Measurements from ENCODE around the gene LRRC8C. TPM values are rescaled to one million over a fixed set of nuclear protein-coding genes. Genes with fewer than 3 reads are reported as not detected.

Gene LRRC8C
- total and polyA plus RNA-seq, 10 of the 15 experiments (the other 5 are each of a cell fraction or from before 2014, with no cell fraction given), result 2.3 to 16.3 (median 10.8) TPM

DNA sequence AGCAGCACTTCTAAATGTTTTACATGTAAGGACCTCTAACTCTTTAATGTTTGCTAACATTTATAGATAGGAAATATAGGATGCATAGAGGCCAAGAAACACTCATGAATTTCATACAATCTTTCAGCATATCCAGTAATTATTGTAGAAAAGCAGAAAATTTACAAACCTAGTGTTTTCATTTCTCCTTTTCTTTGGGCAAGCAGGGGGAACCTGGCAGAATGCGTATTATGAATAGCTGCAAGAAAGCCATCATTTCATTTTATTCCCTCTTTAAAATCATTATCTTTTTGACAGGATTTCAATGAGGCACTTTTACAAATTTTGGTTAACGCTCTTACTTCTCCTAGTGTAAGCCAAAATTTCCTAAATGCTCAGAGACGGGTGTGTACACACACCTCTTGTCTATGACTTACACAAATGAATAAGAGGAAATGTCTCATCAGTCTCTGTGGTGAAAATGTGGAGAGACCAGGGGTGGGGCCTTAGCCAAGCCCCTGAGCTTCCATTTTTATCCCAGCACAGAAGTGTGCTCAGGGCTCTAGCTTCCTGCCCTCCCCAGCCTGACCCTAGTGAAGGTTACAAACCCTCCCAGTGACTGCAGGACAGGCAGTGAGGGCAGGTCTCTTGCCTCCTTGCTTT, 91.6 kb downstream of the LRRC8C start (continued):
- TF ChIP-seq DPF2 (IDR thresholded peaks at IDR 0.05), result peak; percentile 56; the same call in 1 of the 2 replicates
- no peak for TF ChIP-seq BCLAF1 (IDR thresholded peaks at IDR 0.05)
- TF ChIP-seq BHLHE40 (IDR thresholded peaks at IDR 0.05; ENCODE audit: borderline replicate concordance in 1 of 2, low read depth in 2 of 2, low read length in 1 of 2), result no peak
- no peak for TF ChIP-seq ZNF384 (IDR thresholded peaks at IDR 0.05; ENCODE audit: borderline replicate concordance, low read depth, low read length)
- TF ChIP-seq MEF2A (IDR thresholded peaks at IDR 0.05; ENCODE audit: insufficient read depth, low read depth, low read length), result peak; percentile 17; the same call in 1 of the 2 replicates
- TF ChIP-seq POLR2AphosphoS2 (IDR thresholded peaks at IDR 0.05; ENCODE audit: low read depth, low read length), result no peak
- no peak for TF ChIP-seq BRCA1 (IDR thresholded peaks at IDR 0.05; ENCODE audit: low read depth, low read length)
- TF ChIP-seq EED (IDR thresholded peaks at IDR 0.05; ENCODE audit: low read depth), result peak; percentile 59; the same call in 1 of the 2 replicates
- no peak for TF ChIP-seq ZBTB40 (IDR thresholded peaks at IDR 0.05; ENCODE audit: borderline replicate concordance)
- TF ChIP-seq STAT3 (IDR thresholded peaks at IDR 0.05; ENCODE audit: low read depth, low read length), result no peak
- peak; percentile 56; the same call in 1 of the 2 replicates for TF ChIP-seq SPI1 (IDR thresholded peaks at IDR 0.05; ENCODE audit: borderline replicate concordance, insufficient read depth, low read depth, low read length)
- peak in 1 of 2 experiments; percentile 48; a peak in 1 of 4 replicates for TF ChIP-seq ETV6 (conservative IDR thresholded peaks at IDR 0.05 in 1 of 2, IDR thresholded peaks at IDR 0.05 in 1 of 2; ENCODE audit: borderline replicate concordance in 1 of 2, low read depth in 1 of 2)
- TF ChIP-seq ZSCAN29 (IDR thresholded peaks at IDR 0.05), result no peak
- peak; percentile 80 for TF ChIP-seq NFIC (IDR thresholded peaks at IDR 0.05; ENCODE audit: low read depth, low read length)
- peak in 1 of 2 experiments; percentile 49; a peak in 3 of 4 replicates for TF ChIP-seq IKZF2 (IDR thresholded peaks at IDR 0.05)
- no peak for TF ChIP-seq GABPA (IDR thresholded peaks at IDR 0.05; ENCODE audit: low read depth)
- TF ChIP-seq MTA2 (IDR thresholded peaks at IDR 0.05; ENCODE audit: low read depth), result peak; percentile 47; the same call in 1 of the 2 replicates
- TF ChIP-seq E2F4 (IDR thresholded peaks at IDR 0.05; ENCODE audit: low read depth, low read length), result no peak
- TF ChIP-seq PAX8 (IDR thresholded peaks at IDR 0.05), result no peak
